Bronchus fibroblast of lung (primary cell): Measurements from ENCODE around the gene TRIM68. TPM values are rescaled to one million over a fixed set of nuclear protein-coding genes. Genes with fewer than 3 reads are reported as not detected.

ENCODE experiments used
- total RNA-seq: library from RNA; depleted of rRNA; stranded (reverse); fragments of >200 nt; gene quantifications from 2 replicates; pipeline ENCODE4 v1.2.3, GENCODE V29; 2015

Gene TRIM68, protein sequence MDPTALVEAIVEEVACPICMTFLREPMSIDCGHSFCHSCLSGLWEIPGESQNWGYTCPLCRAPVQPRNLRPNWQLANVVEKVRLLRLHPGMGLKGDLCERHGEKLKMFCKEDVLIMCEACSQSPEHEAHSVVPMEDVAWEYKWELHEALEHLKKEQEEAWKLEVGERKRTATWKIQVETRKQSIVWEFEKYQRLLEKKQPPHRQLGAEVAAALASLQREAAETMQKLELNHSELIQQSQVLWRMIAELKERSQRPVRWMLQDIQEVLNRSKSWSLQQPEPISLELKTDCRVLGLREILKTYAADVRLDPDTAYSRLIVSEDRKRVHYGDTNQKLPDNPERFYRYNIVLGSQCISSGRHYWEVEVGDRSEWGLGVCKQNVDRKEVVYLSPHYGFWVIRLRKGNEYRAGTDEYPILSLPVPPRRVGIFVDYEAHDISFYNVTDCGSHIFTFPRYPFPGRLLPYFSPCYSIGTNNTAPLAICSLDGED
- total RNA-seq, result 8.9 TPM in 2 replicates

DNA sequence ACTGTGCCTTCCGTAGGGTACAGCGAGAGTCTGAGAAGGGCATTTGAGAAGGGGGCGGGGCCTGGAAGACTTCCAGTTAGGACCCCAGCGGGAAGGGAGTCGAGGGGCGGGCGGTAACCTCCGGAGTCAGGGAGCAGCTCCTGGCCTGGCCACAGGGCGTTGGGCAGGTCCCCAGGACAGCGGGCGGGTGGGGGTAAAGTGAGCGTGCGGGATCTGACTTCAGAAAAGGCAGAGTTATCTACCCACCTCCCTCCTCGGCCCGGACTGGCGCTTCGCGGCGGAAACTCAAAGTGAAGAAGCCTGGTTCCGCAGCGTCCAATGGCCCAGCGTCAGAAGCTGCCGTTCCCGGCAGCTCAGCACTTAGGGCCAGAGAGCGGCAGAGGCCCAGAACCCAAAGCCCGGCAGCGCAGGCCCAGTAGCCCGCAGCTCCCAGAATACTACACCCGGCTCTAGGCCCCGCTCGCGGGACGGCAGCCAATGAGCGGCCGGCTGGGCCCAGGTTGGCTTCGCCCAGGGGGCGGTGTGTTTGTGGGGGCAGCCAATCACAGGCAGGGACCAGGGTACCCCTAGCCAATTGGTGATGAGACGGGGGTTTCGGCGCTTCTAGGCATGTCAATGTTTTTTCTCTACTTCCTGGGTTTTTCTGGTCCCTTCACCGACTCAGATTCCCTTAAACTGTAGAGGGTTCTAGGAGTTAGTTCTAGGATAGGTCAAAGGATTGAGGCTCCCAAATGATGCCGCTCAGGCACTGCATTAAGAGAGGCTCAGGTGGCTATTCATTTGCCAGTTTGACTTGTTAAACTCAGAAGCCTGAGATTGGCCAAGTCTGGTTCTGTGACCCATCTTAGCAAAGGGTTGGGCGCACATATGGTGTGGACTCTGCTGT is at the start of gene TRIM68:
TSS of gene TRIM68 (minus strand) at position 451 of the 886 bp plus-strand sequence. CDS start 2,727 bp downstream, outside the sequence.

DNA sequence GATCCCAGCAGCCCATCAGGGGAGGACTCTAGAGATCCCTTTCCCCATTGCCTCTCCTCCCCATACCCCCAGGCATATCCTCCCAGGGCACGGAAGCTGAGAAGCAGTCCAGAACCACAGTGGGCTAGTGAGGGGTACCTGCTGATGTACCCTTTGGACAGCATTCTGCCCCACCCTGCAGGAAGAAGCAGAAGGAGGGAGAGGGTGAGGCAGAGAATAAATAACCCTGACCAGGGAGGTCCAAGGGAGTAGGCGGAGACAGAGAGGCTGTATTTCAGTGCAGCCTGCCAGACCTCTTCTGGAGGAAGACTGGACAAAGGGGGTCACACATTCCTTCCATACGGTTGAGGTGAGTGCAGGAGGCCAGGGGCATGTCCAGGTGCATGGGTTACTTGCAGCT is 35.7 kb upstream of the TRIM68 start, which contains the start of gene OR51E1:
TSS of gene OR51E1 (plus strand) at position 301 of the 400 bp plus-strand sequence. CDS start 8,545 bp downstream, outside the sequence.

DNA sequence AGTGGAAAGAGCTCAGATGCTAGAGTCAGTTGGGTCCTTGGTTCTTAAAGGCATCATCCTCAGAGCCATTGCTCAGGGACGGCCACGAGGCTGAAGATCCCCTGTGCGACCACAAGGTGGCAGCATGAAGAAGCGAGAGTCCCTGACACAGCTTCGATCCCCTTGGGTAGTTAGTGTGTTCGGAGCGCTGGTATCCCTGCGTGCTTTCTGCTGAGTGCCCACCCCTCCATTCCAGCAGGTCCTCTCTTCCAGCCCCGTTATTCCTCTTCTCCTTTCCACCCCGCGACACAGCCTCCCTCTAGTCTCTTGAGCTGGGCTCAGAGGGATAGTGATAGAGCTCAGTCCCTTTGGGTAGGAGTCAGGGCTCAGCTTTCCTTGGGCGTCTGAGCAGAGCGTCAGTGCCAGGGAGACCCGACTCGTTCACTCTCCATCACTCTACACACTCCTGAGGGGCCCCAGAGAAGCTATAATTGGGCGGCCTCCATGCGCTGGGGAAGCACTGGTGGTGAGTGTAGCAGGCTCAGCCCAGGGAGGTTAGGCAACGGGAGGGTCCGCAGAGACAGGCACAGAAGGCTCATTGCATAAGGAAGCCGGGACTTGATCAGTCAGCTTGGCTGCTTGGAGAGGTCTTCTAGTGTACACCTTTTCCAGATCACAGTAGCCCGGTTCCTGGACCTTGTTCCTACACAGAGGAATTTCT is 29.1 kb upstream of the TRIM68 start, which contains the start of gene OR51D1:
TSS of gene OR51D1 (plus strand) at position 516 of the 700 bp plus-strand sequence. CDS start 2,314 bp downstream, outside the sequence.

DNA sequence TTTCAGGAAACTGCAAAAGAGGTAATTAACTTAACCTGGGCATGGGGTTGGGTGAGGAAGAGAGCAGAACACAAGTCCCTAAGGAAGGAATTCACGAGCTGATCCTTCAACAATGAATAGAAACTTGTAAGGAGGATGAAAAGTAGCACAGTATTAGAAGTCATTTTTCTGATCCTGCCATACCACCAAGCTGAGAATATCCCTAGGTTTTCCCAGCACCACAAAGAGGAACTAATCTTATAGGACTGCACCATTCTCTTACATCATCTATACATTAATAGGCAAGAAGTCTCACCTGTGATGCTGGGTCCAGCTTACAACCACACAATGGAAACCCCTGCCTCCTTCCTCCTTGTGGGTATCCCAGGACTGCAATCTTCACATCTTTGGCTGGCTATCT is 14.3 kb downstream of the TRIM68 start, which contains the start of gene OR52I1:
TSS of gene OR52I1 (plus strand) at position 301 of the 400 bp plus-strand sequence. CDS start at position 301, 0 bp downstream.

DNA sequence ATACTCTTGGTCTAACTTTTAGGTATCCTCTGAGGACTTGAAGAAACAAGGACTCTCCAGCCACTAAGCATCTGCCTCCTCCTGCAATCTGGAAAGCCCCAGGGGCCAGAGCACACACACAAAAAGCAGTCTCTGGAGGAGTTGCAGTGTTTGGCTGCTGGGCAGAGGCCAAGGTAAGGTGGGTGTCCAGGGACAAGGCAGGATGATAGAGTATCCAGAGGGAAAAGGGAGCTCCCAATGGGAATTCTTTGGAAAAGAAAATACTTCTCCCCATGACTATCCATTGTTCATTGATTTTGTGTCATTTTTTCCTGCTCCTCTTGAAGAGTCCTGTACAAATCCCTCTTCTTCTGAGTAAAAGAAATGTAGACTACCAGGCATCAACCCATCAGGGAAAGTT is 26.6 kb downstream of the TRIM68 start, which contains the start of gene OR52I2:
TSS of gene OR52I2 (plus strand) at position 301 of the 400 bp plus-strand sequence.

Other genes with a start within 250 kb of the TRIM68 start
- not detected in 2 replicates for gene OR52B4, start 239.8 kb downstream of the TRIM68 start, total RNA-seq
- 11.0 and 11.3 TPM in 2 replicates for gene TRIM21, start 214.5 kb downstream of the TRIM68 start, total RNA-seq
- not detected in 2 replicates for gene OR52K2, start 158.9 kb downstream of the TRIM68 start, total RNA-seq
- gene OR52K1, start 125.6 kb downstream of the TRIM68 start, total RNA-seq, result not detected in 2 replicates
- gene OR52M1, start 63.0 kb downstream of the TRIM68 start, total RNA-seq, result not detected in 2 replicates
- gene OR52I2, start 26.5 kb downstream of the TRIM68 start, total RNA-seq, result not detected in 2 replicates
- gene OR52I1, start 14.2 kb downstream of the TRIM68 start, total RNA-seq, result not detected in 2 replicates
- not detected in 2 replicates for gene OR51D1, start 29.2 kb upstream of the TRIM68 start, total RNA-seq
- gene OR51E1, start 35.8 kb upstream of the TRIM68 start, total RNA-seq, result not detected in 2 replicates
- gene OR51E2, start 89.6 kb upstream of the TRIM68 start, total RNA-seq, result not detected in 2 replicates
- not detected in 2 replicates for gene MMP26, start 96.6 kb upstream of the TRIM68 start, total RNA-seq
- not detected in 2 replicates for gene OR51F1, start 161.7 kb upstream of the TRIM68 start, total RNA-seq
- gene OR52R1, start 196.1 kb upstream of the TRIM68 start, total RNA-seq, result not detected in 2 replicates
- gene OR51F2, start 213.1 kb upstream of the TRIM68 start, total RNA-seq, result not detected in 2 replicates
- gene OR51S1, start 241.0 kb upstream of the TRIM68 start, total RNA-seq, result not detected in 2 replicates